ENCODE measurements around the gene MISP3.

MISP3 gene

DNA sequence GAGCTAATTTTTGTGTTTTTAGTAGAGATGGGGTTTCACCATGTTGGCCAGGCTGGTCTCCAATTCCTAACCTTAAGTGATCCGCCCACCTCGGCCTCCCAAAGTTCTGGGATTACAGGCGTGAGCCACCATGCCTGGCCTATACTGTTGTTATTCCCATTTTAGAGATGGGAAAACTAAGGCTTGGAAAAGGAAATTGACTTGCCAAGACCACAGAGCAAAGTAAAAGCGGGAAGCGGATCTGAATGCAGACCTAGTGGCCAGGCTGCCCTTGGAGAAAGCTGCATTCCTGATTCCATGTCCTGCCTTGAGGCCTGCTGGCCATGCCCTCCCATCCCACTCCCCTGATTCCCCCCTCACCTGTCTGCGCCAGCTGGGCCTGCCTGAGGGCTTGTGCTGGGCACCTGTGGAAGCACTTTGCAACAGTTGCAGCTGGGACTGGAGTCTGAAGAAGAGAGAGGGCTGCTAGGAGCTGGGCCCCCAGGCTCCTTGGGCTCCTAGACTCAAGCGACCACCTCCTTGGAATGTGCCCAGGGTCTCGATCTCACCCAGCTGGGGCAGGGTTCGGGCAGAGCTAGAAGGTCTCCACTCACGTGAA lies 16.4 kb upstream of the MISP3 start:
- Histone ChIP-seq H3K27me3 (ENCODE audit: control insufficient read depth, insufficient read depth, low read length) (peaks cover 23% of the 10 kb centered on the region), H3K9ac (ENCODE audit: low read length) (no peak overlapping the region), H3K36me3 (ENCODE audit: control insufficient read depth, insufficient read depth, low read length) (no peaks in the 10 kb centered on the region), H3K4me3 (ENCODE audit: low read length) (no peak overlapping the region), H3K4me1 (ENCODE audit: control insufficient read depth, insufficient read depth, low read length) (peaks cover 5% of the 10 kb centered on the region), H3K9me3 (ENCODE audit: control insufficient read depth, low read length) (no peaks in the 10 kb centered on the region)

DNA sequence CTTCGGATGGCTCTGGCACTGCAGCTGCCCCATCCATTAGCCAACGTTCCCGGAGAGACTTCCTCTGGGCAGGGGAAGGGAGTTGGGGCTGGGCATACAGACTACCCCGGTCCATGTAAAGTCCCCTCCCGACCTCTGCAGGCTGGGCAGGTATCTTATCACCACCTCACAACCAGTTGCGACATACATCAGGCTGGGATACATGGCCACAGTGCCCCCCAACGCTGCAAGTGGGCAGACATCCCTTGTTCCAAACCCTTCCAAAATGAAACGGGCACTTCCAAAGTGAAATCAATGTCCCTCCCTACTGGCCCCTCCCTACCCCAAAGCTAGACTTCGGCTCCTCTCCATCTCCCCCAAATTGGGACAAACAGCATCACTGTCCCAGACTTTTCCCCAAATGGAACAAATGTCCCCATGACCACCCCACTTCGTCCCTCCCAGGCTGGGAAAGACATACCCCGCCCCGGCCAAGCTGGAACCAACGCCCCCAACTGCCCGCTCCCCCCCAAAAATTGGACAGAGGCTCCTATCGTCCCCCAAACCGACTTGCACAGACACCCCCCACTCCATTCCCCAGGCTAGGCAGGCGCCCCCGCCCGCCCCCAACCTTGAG lies 15.7 kb upstream of the MISP3 start:
- Histone ChIP-seq H3K4me1 (ENCODE audit: control insufficient read depth, insufficient read depth, low read length) (peaks cover 12% of the 10 kb centered on the region), H3K27me3 (ENCODE audit: control insufficient read depth, insufficient read depth, low read length) (peaks cover 28% of the 10 kb centered on the region), H3K36me3 (ENCODE audit: control insufficient read depth, insufficient read depth, low read length) (no peaks in the 10 kb centered on the region), H3K4me3 (ENCODE audit: low read length) (no peak overlapping the region), H3K9ac (ENCODE audit: low read length) (no peak overlapping the region), H3K9me3 (ENCODE audit: control insufficient read depth, low read length) (no peaks in the 10 kb centered on the region)

DNA sequence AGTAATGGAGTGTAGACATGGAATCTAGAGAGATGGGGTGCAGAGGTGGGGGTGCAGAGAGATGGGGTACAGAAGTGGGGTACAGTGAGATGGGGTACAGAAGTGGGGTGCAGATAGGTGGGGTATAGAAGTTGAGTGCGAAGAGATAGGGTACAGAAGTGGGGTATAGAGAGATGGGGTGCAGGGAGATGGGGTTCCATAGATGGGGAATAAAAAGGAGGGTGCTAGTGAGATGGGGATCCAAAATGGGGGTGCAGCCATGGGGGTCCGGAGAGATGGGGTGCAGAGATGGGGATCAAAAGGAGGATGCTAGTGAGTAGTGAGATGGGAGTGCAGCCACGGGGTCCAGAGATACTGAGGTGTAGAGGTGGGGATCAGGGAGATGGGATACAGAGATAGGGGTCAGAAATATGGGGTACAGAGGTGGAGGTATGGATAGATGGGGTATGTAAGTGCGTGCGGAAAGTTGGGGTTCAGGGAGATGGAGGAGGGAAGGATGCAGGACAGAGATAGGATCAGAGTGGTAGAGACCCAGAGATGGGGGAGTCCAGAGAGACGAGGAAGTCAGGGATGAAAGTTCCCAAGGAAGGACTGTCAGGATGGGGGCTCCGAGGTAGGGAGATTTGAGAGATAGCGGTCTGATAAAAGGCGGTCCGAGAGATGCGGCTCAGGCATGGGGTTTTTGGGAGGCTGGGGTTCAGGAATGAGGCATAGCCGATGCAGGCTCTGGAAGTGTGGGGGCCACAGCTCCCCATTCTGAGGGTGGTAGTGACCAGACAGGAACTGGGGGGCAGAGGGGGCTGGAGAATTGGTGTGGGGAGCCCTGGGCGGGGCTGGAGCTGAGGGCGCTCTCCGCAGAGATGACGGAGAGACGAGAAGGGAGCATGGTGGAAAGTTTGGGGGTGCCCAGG lies 14.1 kb upstream of the MISP3 start:
- no peaks in the 10 kb centered on the region for H3K36me3 ChIP-seq (ENCODE audit: control insufficient read depth, insufficient read depth, low read length)
- H3K9me3 ChIP-seq (ENCODE audit: control insufficient read depth, low read length): no peaks in the 10 kb centered on the region
- H3K27me3 ChIP-seq (ENCODE audit: control insufficient read depth, insufficient read depth, low read length): peaks cover 28% of the 10 kb centered on the region
- H3K4me1 ChIP-seq (ENCODE audit: control insufficient read depth, insufficient read depth, low read length): peaks cover 12% of the 10 kb centered on the region
- H3K9ac ChIP-seq (ENCODE audit: low read length): no peak overlapping the region
- no peak overlapping the region for H3K4me3 ChIP-seq (ENCODE audit: low read length)

DNA sequence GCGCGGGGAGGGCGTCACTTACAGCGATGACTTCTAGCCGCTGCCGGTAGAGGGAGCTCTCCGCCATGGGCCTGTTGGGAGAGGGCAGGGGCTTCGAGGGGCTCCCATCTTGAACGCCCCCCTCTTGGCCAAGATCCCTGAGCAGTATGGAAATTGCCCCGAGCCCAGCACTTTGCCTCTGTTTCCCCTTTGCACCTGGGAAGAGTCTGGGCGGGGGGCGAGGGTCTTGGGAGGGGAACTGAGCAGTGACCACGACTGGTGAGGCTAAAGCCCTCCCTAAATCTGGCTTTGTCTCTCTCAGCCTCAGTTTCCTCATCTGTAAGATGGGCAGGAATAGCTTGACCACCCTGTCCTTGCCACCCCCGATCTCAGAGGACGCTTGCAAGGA lies 13.5 kb upstream of the MISP3 start:
- Histone ChIP-seq H3K9me3 (ENCODE audit: control insufficient read depth, low read length) (no peaks in the 10 kb centered on the region), H3K36me3 (ENCODE audit: control insufficient read depth, insufficient read depth, low read length) (no peaks in the 10 kb centered on the region), H3K4me1 (ENCODE audit: control insufficient read depth, insufficient read depth, low read length) (peaks cover 12% of the 10 kb centered on the region), H3K27me3 (ENCODE audit: control insufficient read depth, insufficient read depth, low read length) (peaks cover 28% of the 10 kb centered on the region), H3K9ac (ENCODE audit: low read length) (no peak overlapping the region), H3K4me3 (ENCODE audit: low read length) (no peak overlapping the region)

DNA sequence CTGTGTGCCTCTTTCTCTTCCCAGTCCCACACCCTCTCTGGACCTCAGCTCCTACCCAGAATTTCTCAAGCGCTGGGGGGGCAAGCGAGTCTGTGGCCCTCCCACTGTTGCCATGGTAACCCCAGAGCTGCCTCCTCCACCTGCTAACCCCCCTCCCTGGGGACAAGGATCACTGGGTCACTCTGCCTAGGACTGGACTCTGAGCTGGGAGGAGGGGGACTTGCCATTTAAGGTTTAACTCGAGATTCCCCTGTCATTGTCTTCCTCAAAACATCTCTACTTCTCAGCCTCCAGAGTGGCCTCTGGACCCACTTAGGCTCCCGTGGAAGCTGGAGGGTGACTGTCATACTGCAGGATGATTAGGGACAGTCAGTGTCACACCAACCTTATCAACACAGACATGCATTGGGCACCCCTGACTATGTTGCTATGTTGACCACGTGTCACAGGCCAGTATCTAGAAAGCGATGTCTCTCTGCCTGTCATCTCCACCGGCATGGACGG lies 12.9 kb upstream of the MISP3 start:
- H3K9me3 ChIP-seq (ENCODE audit: control insufficient read depth, low read length): no peaks in the 10 kb centered on the region
- peak overlapping the region; percentile 12 for H3K9ac ChIP-seq (ENCODE audit: low read length)
- H3K36me3 ChIP-seq (ENCODE audit: control insufficient read depth, insufficient read depth, low read length): no peaks in the 10 kb centered on the region
- H3K4me3 ChIP-seq (ENCODE audit: low read length): no peak overlapping the region
- peaks cover 12% of the 10 kb centered on the region for H3K4me1 ChIP-seq (ENCODE audit: control insufficient read depth, insufficient read depth, low read length)
- peaks cover 28% of the 10 kb centered on the region for H3K27me3 ChIP-seq (ENCODE audit: control insufficient read depth, insufficient read depth, low read length)

DNA sequence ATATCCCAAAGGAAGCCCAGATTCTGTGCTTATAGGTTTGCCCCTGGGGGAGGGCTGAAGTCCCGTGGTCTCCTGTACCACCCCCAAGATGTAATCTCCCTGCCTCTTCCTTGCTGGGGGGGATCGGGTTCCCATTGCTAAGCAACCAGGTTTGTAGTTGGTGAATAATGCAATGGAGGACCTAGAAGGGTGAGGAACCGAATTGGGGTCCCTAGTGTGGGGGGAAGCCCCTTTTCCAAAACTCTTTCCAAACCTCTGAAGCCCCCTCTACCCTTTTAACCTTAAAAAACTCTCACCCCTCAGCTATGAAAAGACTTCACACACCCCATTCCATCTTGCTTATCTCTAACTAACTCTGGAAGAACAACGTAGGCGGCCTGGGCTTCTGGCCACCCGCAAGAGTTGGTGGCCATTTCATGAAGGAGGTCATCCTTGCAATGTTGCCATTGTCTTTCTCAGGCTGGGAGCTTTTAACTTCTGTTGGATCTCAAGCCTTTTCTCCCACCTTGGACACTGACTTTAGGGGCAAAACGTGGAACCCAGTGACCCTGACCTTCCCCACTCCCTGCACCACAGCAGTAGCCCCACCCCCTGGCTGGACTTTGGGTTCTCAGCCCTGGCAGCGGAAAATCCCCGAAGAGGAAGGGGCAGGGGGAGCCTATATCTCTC lies 11.4 kb upstream of the MISP3 start:
- Histone ChIP-seq H3K36me3 (ENCODE audit: control insufficient read depth, insufficient read depth, low read length) (no peaks in the 10 kb centered on the region), H3K4me3 (ENCODE audit: low read length) (no peak overlapping the region), H3K9me3 (ENCODE audit: control insufficient read depth, low read length) (no peaks in the 10 kb centered on the region), H3K4me1 (ENCODE audit: control insufficient read depth, insufficient read depth, low read length) (peaks cover 12% of the 10 kb centered on the region), H3K9ac (ENCODE audit: low read length) (peak overlapping the region; percentile 53), H3K27me3 (ENCODE audit: control insufficient read depth, insufficient read depth, low read length) (peaks cover 28% of the 10 kb centered on the region)

DNA sequence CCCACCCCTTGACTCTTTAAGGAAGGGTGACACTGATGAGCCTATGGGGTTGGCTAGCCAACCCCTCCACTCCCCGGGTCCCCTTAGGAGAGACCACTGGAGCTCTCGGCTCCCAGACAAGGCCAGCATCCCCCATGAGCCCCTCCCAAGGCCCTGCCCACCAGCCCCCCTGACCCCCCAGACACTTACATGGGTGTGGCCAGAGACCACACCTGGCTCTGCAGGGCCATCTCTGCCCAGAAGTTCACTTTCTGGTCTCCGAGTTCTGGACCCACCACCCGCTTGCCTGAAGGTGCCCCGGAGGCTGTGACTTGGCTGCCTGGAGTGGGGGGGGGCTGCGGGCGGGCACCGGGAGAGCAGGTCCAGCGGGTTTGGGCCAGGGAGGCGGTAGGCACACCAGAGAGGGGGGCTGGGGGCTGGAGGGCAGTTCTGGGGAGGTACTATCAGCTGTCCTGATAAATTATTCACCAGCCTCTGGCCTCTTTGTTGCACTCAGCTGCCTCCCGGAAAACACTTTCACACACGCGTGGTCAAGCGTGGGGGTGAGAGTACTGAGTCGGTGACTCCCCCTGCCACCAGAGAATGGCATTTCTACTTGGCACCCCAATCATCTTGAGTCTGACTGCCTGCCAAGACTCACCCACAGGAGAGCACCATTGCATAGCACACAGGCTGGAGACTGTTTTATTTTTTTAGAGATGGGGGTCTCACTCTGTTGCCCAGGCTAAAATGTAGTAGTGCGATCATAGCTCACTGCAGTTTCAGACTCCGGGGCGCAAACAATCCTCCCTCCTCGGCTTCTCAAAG lies 10.6 kb upstream of the MISP3 start, which contains the start of gene PALM3:
Gene PALM3 (minus strand): TSS at position 326 of the 807 bp plus-strand sequence. CDS start 96 bp downstream, at position 230.
- Histone ChIP-seq H3K4me3 (ENCODE audit: low read length) (no peak within 1 kb of the TSS), H3K9ac (ENCODE audit: low read length) (peak within 1 kb of the TSS; percentile 53), H3K9me3 (ENCODE audit: control insufficient read depth, low read length) (no peaks in the 10 kb centered on the region), H3K27me3 (ENCODE audit: control insufficient read depth, insufficient read depth, low read length) (peaks cover 28% of the 10 kb centered on the region), H3K4me1 (ENCODE audit: control insufficient read depth, insufficient read depth, low read length) (peaks cover 9% of the 10 kb centered on the region), H3K36me3 (ENCODE audit: control insufficient read depth, insufficient read depth, low read length) (no peaks in the 10 kb centered on the region)

DNA sequence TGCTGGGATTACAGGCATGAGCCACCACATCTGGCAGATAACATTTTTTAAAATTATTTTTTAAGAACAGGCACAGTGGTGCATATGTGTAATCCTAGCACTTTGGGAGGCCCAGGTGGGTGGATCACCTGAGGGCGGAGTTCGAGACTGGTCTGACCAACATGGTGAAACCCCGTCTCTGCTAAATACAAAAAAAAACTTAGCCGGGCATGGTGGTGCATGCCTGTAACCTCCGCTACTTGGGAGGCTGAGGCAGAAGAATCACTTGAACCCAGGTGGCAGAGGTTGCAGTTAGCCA lies 10.1 kb upstream of the MISP3 start:
- Histone ChIP-seq H3K9me3 (ENCODE audit: control insufficient read depth, low read length) (no peaks in the 10 kb centered on the region), H3K9ac (ENCODE audit: low read length) (no peak overlapping the region), H3K36me3 (ENCODE audit: control insufficient read depth, insufficient read depth, low read length) (no peaks in the 10 kb centered on the region), H3K4me3 (ENCODE audit: low read length) (no peak overlapping the region), H3K4me1 (ENCODE audit: control insufficient read depth, insufficient read depth, low read length) (peaks cover 9% of the 10 kb centered on the region), H3K27me3 (ENCODE audit: control insufficient read depth, insufficient read depth, low read length) (peaks cover 28% of the 10 kb centered on the region)

DNA sequence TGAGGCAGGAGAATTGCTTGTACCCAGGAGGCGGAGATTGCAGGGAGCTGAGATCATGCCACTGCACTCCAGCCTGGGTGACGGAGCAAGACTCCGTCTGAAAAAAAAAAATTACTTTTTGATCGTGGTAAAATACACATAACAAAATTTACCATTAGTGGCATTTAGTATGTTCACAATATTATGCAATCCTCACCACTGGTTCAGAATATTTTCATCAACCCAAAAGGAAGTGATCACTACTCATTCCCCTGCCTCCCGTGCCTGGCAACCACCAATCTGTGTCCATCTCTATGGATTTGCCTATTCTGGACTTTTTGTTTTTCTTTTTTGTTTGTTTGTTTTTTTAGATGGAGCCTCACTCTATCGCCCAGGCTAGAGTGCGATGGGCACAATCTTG lies 9.5 kb upstream of the MISP3 start:
- peaks cover 24% of the 10 kb centered on the region for H3K27me3 ChIP-seq (ENCODE audit: control insufficient read depth, insufficient read depth, low read length)
- H3K9me3 ChIP-seq (ENCODE audit: control insufficient read depth, low read length): no peaks in the 10 kb centered on the region
- H3K4me3 ChIP-seq (ENCODE audit: low read length): no peak overlapping the region
- H3K36me3 ChIP-seq (ENCODE audit: control insufficient read depth, insufficient read depth, low read length): no peaks in the 10 kb centered on the region
- H3K9ac ChIP-seq (ENCODE audit: low read length): no peak overlapping the region
- H3K4me1 ChIP-seq (ENCODE audit: control insufficient read depth, insufficient read depth, low read length): peaks cover 9% of the 10 kb centered on the region

DNA sequence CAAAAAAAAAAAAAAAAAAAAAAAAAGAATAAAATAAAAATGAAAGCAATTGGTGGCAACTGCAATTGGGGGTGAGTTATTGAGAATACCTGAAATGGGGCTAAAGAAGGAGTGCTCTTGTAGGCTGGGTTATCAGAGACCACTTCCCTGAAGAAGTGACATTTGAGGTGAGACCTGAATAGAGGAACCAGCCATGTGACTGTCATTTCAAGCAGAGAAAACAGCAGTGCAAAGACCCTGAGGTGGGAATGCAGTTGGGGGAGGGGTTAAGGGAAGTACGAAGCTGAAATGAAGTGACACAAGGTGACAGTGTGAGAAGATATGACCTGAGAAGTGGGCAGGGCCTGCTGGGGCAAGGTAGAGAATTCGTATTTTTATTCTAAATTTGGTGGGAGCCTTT lies 6.5 kb upstream of the MISP3 start:
- Histone ChIP-seq H3K9ac (ENCODE audit: low read length) (no peak overlapping the region), H3K27me3 (ENCODE audit: control insufficient read depth, insufficient read depth, low read length) (peaks cover 5% of the 10 kb centered on the region), H3K36me3 (ENCODE audit: control insufficient read depth, insufficient read depth, low read length) (no peaks in the 10 kb centered on the region)

DNA sequence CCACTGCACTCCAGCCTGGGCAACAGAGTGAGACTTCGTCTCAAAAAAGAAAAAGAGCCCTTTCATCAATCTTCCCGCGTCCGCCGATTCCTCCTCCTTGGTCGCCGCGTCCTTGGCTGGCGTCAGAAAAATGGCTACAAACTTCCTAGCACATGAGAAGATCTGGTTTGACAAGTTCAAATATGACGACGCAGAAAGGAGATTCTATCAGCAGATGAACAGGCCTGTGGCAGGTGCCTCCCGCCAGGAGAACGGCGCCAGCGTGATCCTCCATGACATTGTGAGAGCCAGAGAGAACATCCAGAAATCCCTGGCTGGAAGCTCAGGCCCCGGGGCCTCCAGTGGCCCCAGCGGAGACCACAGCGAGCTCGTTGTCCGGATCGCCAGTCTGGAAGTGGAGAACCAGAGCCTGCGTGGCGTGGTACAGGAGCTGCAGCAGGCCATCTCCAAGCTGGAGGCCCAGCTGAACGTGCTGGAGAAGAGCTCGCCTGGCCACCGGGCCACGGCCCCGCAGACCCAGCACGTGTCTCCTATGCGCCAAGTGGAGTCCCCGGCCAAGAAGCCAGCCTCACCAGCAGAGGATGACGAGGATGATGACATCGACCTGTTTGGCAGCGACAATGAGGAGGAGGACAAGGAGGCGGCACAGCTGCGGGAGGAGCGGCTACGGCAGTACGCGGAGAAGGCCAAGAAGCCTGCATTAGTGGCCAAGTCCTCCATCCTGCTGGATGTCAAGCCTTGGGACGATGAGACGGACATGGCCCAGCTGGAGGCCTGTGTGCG lies 2.1 kb upstream of the MISP3 start:
- Histone ChIP-seq H3K36me3 (ENCODE audit: control insufficient read depth, insufficient read depth, low read length) (no peaks in the 10 kb centered on the region), H3K4me3 (ENCODE audit: low read length) (no peak overlapping the region), H3K9ac (ENCODE audit: low read length) (no peak overlapping the region)

More for the DNA sequence above, 6.5 kb upstream of the MISP3 start:
- H3K9me3 ChIP-seq (ENCODE audit: control insufficient read depth, low read length): no peaks in the 10 kb centered on the region
- no peak overlapping the region for H3K4me3 ChIP-seq (ENCODE audit: low read length)
- H3K4me1 ChIP-seq (ENCODE audit: control insufficient read depth, insufficient read depth, low read length): peaks cover 7% of the 10 kb centered on the region

More for the DNA sequence above, 2.1 kb upstream of the MISP3 start:
- H3K27me3 ChIP-seq (ENCODE audit: control insufficient read depth, insufficient read depth, low read length): no peaks in the 10 kb centered on the region
- no peaks in the 10 kb centered on the region for H3K9me3 ChIP-seq (ENCODE audit: control insufficient read depth, low read length)
- H3K4me1 ChIP-seq (ENCODE audit: control insufficient read depth, insufficient read depth, low read length): peaks cover 18% of the 10 kb centered on the region
